Endodermal cell (in vitro differentiated cells): ENCODE data around the gene IKZF1. TPM values are rescaled to one million over a fixed set of nuclear protein-coding genes. Genes with fewer than 3 reads are reported as not detected.

ENCODE experiments used
- DNase-seq: peaks from one replicate; pipeline ENCODE4 v3.0.0-alpha.2; 2017
- H3K27ac ChIP-seq: 2 replicates; pipeline ENCODE4 v1.5.1; 2013; ENCODE audit warnings: mild to moderate bottlenecking, low read depth, low read length, moderate library complexity
- H3K27me3 ChIP-seq: 2 replicates; pipeline ENCODE4 v1.6.1; 2013; ENCODE audit warnings: mild to moderate bottlenecking, low read length, moderate library complexity; ENCODE audit not compliant: insufficient read depth, control insufficient read depth, poor library complexity, severe bottlenecking
- H3K36me3 ChIP-seq: 2 replicates; pipeline ENCODE4 v1.7.0; 2013; ENCODE audit warnings: mild to moderate bottlenecking, low read length, moderate library complexity; ENCODE audit not compliant: control insufficient read depth, insufficient read depth
- H3K4me1 ChIP-seq: one replicate; pipeline ENCODE4 v1.7.0; 2013; ENCODE audit warnings: low read length; ENCODE audit not compliant: control insufficient read depth, insufficient read depth
- H3K4me3 ChIP-seq: 2 replicates; pipeline ENCODE4 v1.5.1; 2013; ENCODE audit warnings: mild to moderate bottlenecking, low read length, moderate library complexity
- H3K9ac ChIP-seq: 2 replicates; pipeline ENCODE4 v1.6.1; 2013; ENCODE audit warnings: mild to moderate bottlenecking, low read length, moderate library complexity; ENCODE audit not compliant: poor library complexity, severe bottlenecking; ENCODE audit errors: extremely low read depth
- H3K9me3 ChIP-seq: 2 replicates; pipeline ENCODE4 v1.6.1; 2013; ENCODE audit warnings: mild to moderate bottlenecking, low read length, moderate library complexity; ENCODE audit not compliant: control insufficient read depth
- H3K27ac Mint-ChIP-seq: 2 replicates; pipeline ENCODE4 v1.8.0; 2020; ENCODE audit warnings: mixed read lengths
- H3K27me3 Mint-ChIP-seq: 2 replicates; pipeline ENCODE4 v1.8.0; 2021; ENCODE audit warnings: mild to moderate bottlenecking, mixed read lengths; ENCODE audit not compliant: insufficient read depth
- H3K36me3 Mint-ChIP-seq: 2 replicates; pipeline ENCODE4 v1.8.0; 2020; ENCODE audit warnings: low read depth, mixed read lengths
- H3K4me1 Mint-ChIP-seq: 2 replicates; pipeline ENCODE4 v1.8.0; 2020; ENCODE audit warnings: mixed read lengths
- H3K4me3 Mint-ChIP-seq: 2 replicates; pipeline ENCODE4 v1.8.0; 2020; ENCODE audit warnings: mild to moderate bottlenecking, moderate library complexity, mixed read lengths
- H3K9me3 Mint-ChIP-seq: 2 replicates; pipeline ENCODE4 v1.8.0; 2020; ENCODE audit warnings: mild to moderate bottlenecking, mixed read lengths
- WGBS, 2 experiments: methylation state at CpG; one replicate each; pipeline versions ENCODE4 v1.1.5 to v1.1.7; 2013; ENCODE audit warnings: missing lambda C conversion rate in 2 of 2, mixed read lengths in 1 of 2; ENCODE audit not compliant: insufficient coverage in 1 of 2, insufficient read length in 1 of 2; 5-methylcytosine and 5-hydroxymethylcytosine counted together
- total RNA-seq, 2 donors: library from RNA; stranded (reverse); fragmentation: NEBNext Ultra II Directional in 1 of 2; extraction: Animal tissue kit (Norgen Biotek cat#: 25700) in 1 of 2; gene quantifications; 2 replicates in 1 of 2; 3 replicates in 1 of 2; pipeline ENCODE4 v1.2.1, GENCODE V29; 2021
- TF ChIP-seq, protein P1 (sequence below): fragments of 200-600 bp; sonication (generic); conservative IDR thresholded peaks from 2 replicates; pipeline ENCODE4 v1.5.0; 2021; ENCODE audit warnings: antibody characterized with exemption, mild to moderate bottlenecking

The IKZF1 gene
- total RNA-seq, 2 donors from 2014 or later: 0.44 to 0.55 TPM

DNA sequence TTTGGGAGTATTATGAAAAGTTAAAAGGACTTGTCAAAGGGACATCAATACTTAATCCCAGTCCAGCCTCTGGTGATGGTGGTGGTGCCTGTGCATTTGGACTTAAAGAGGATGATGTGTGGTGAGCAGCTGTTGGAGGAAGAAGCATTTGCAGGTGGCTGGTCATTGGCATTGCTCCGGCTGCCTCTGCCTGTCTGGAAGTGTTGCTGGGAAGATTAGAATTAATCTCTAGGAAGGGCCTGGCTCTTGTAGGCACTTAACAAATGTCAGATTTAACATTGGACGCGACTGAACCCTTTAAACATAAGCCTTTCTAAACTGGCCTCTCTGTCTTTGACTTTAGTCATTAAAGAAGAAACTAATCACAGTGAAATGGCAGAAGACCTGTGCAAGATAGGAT lies 86.9 kb downstream of the IKZF1 start:
- TF ChIP-seq, protein P1, sequence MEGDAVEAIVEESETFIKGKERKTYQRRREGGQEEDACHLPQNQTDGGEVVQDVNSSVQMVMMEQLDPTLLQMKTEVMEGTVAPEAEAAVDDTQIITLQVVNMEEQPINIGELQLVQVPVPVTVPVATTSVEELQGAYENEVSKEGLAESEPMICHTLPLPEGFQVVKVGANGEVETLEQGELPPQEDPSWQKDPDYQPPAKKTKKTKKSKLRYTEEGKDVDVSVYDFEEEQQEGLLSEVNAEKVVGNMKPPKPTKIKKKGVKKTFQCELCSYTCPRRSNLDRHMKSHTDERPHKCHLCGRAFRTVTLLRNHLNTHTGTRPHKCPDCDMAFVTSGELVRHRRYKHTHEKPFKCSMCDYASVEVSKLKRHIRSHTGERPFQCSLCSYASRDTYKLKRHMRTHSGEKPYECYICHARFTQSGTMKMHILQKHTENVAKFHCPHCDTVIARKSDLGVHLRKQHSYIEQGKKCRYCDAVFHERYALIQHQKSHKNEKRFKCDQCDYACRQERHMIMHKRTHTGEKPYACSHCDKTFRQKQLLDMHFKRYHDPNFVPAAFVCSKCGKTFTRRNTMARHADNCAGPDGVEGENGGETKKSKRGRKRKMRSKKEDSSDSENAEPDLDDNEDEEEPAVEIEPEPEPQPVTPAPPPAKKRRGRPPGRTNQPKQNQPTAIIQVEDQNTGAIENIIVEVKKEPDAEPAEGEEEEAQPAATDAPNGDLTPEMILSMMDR: no peak
- Histone ChIP-seq H3K9me3 (no peaks in the 10 kb centered on the region), H3K27me3 (no peaks in the 10 kb centered on the region), H3K27ac (no peak overlapping the region), H3K4me3 (no peak overlapping the region), H3K4me1 (no peaks in the 10 kb centered on the region), H3K9ac (no peak overlapping the region), H3K36me3 (no peaks in the 10 kb centered on the region)
- Mint-ChIP-seq H3K27ac (no peak overlapping the region), H3K36me3 (no peaks in the 10 kb centered on the region), H3K4me1 (no peaks in the 10 kb centered on the region), H3K9me3 (no peaks in the 10 kb centered on the region), H3K4me3 (no peak overlapping the region), H3K27me3 (no peaks in the 10 kb centered on the region)
- DNase-seq: no peak
- 87 to 89% methylated on average over 3 of the region's 3 CpGs for WGBS, 2 experiments

DNA sequence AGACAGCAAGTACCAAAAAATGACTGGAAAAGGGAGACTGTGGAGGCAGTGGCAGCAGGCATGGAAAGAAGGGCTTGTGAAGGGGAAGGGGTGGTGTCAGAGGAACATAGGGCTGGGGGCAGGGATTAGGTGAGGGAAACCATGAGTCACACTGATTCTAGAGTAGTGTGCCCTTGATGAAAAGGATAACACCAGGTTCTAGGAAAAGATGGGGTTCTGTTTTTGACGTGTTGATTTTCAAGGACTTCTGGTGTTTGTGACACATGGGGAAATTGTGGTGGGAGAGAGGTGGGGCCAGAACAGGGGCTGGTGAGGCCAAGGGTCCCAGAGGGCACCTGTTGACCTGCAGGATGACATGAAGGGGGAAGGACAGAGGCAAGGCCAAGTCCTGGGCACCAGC lies 88.6 kb downstream of the IKZF1 start:
- 81% methylated on average over 1 of the region's 1 CpG; no CpG with 5 or more reads in 1 of the 2 experiments for WGBS, 2 experiments
- no peak for DNase-seq
- H3K9me3 ChIP-seq: no peaks in the 10 kb centered on the region
- no peaks in the 10 kb centered on the region for H3K4me1 Mint-ChIP-seq
- H3K36me3 Mint-ChIP-seq: no peaks in the 10 kb centered on the region
- H3K4me3 Mint-ChIP-seq: no peak overlapping the region
- TF ChIP-seq, protein P1: no peak
- H3K36me3 ChIP-seq: no peaks in the 10 kb centered on the region
- H3K27ac Mint-ChIP-seq: no peak overlapping the region
- no peak overlapping the region for H3K27ac ChIP-seq
- H3K9ac ChIP-seq: no peak overlapping the region
- H3K27me3 ChIP-seq: no peaks in the 10 kb centered on the region
- H3K4me3 ChIP-seq: no peak overlapping the region
- no peaks in the 10 kb centered on the region for H3K4me1 ChIP-seq
- H3K27me3 Mint-ChIP-seq: no peaks in the 10 kb centered on the region
- H3K9me3 Mint-ChIP-seq: no peaks in the 10 kb centered on the region

DNA sequence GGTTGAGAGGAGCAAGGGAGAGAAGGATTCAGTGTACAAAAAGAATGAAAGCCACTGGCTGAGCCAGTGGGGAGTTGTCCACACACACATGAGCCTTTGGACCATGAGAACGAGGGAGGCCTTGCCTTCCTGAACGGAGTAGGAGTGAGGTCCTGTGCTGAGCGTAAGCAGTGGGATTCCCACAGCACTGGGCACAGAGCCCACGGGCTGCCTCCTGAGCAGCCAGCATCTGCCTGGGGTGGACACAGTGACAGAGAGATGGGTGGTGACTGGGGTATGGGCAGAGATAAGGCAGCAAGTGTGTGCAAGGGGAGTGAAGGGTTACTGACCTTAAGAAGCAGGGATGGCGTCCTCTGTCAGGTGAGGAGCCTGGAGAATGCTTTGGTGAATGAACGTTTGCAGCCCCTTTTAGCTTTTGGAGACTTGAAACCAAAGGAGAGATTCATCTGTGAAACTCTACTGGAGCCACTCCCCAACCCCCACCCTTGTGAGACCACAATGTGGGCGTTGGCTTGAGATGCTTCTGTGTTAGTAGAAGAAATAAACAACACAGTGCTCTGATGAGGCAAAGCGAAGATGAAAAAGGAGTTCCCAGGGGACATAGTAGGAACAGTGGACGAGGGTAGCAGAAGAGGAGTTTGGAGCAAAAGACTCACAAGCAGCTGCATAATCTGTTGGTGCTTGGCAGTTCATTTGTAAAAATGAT lies 89.2 kb downstream of the IKZF1 start:
- no peaks in the 10 kb centered on the region for H3K27me3 Mint-ChIP-seq
- no peaks in the 10 kb centered on the region for H3K36me3 Mint-ChIP-seq
- Histone ChIP-seq H3K27ac (no peak overlapping the region), H3K36me3 (no peaks in the 10 kb centered on the region), H3K9me3 (no peaks in the 10 kb centered on the region), H3K4me3 (no peak overlapping the region), H3K27me3 (no peaks in the 10 kb centered on the region), H3K9ac (no peak overlapping the region), H3K4me1 (no peaks in the 10 kb centered on the region)
- no peaks in the 10 kb centered on the region for H3K4me1 Mint-ChIP-seq
- no peak overlapping the region for H3K27ac Mint-ChIP-seq
- no peaks in the 10 kb centered on the region for H3K9me3 Mint-ChIP-seq
- WGBS, 2 experiments: 86 to 100% methylated on average over 6 to 9 of the region's 9 CpGs
- no peak for DNase-seq
- TF ChIP-seq, protein P1: no peak
- H3K4me3 Mint-ChIP-seq: no peak overlapping the region
